HG02970 (cell line): ENCODE measurements around the gene ZNF860.
A peak's percentile ranks its signal among the peaks of the same experiment; 100 is the strongest.

Experiments
- ATAC-seq: cut with Tn5 transposase; IDR thresholded peaks from one replicate; pipeline ENCODE4 v1.9.1; 2021; ENCODE audit warnings: mild to moderate bottlenecking, moderate library complexity, moderate number of reproducible peaks; ENCODE audit not compliant: unreplicated experiment, low FRiP score

ZNF860 gene

DNA sequence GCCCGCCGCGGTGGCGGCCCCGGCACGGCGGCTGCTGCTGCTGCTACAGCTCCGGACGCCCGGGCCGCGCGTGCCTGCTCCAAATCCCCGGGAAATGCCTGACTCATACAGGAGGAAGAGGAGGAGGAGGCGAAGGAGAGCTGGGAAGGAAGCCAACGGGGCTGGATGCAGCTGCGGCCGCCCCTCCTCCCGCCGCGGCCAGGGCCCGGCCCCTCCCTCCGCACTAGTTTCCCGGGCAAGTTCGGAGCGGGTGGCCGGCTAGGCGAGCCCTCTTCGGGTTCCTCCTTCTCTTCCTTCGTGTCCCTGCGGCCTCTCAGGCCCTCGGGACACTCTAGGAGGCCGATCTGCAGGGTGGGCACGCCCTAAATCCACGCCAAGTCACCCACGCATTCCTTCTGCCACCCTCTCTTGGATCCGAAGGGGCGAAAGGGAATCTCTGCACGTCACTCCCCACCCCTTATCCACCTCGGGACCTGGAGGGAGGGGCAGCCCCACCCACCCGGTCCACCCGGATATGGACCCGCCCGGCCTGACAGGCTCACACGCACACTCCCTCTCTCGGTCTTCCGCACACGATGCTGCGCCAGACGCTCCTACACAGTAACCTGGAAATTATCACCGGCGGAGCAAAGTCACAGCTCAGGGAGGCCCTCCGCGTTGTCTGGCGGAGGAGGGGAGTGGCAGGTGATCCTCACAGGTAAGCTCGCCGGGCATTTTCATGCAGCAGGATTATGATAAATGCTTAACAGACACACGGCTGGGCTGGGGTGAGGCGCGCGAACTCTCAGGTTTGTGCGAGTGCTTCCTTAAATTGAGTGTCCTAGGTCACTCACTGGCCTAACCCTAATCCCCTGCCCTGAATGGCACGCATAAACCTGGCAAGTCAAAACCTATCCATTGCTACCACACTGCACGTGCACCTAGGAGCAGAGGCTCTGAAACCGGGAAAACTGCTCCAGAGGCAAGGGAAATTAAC, at the start of gene ZNF860, which contains the start of gene OSBPL10:
ZNF860 (plus strand) TSS at position 545 of the 976 bp plus-strand sequence. CDS start 7,330 bp downstream, outside the sequence.
OSBPL10 (minus strand) TSS at position 57 of the 976 bp plus-strand sequence. CDS start 83 bp downstream, outside the sequence.
- ATAC-seq = no peak

DNA sequence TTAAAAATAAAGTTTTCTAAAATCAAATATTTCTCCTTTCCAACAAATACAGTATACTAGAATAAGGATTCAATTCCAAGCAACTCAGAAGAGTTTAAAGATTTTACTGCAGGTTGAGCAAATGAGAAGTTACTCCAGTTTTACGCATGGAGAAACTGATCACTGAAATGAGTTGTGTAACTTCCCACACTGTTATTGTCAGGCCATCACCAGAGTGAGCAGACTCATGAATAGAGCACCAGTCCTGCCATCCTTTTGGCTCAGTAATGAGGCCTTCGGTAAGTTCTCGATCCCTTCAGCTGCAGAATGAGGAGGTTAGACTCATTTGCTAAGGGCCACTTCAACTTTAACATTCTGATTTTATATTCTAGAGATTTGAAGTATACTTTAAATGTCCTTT, 48.6 kb upstream of the ZNF860 start:
- no peak for ATAC-seq

DNA sequence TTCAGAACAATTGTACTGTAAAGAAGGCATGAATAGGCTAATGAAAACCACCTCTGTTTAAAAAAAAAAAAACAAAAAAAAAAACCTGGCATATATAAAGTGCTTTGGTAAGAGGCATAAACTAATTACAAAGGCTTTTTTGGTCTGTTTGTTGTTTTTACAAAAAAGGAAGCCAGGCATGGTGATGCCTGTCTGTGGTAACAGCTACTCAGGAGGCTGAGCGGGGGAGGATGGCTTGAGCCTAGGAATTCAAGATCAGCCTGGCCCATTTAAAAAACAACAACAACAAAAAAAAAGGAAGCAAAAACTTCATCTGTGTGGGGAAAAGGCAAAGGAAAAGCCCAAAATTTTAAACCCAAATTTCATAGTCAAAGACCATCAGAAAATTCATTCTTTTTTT, 47.5 kb upstream of the ZNF860 start:
- ATAC-seq = no peak

DNA sequence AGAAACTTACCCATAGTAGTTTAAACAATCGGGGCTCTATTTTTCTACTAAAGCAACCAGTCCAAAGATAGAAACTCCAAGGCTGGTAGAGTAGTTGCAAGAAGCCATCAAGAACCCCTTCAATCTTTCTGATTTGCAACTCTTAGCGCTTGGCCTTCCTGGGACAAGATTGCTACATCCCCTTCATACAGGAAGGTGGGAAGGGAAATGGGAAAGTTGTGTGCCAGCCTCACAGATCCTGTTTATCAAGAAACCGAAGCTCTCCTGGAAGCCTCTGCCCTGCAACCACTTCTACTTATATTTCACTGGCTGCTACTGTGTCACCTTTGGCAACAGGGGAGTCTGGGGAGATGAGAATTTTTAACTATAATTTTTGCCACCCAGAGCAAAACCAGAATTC, 46.7 kb upstream of the ZNF860 start:
- ATAC-seq = no peak

DNA sequence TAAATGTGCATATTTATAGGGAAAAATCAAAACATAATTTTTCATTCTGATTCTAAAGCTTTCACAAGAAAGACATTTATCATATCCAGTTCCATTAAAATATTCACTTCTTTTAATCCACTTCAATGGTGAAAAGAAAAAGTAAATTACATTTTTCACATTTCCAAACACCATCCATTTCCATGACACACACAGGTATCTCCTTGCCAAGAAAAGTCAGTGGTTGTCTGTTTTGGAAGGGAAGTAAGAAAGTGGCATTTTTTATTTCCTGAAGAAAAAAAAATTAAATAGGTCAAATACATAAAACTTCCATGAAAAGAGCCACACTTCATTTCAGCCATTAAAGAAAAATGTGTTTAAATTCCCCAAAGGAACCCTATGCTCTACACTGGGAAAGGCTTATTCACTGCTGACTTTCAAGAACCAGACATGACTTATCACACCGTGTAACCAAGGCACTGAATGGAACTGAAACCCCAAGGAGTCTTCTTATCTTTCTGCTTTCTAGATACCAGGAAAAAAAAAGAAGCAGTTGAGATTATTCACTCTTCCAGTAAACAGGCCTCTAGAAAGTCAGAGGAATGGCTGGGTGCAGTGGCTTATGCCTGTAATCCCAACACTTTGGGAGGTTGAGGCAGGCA, 45.0 kb upstream of the ZNF860 start:
- ATAC-seq = no peak

DNA sequence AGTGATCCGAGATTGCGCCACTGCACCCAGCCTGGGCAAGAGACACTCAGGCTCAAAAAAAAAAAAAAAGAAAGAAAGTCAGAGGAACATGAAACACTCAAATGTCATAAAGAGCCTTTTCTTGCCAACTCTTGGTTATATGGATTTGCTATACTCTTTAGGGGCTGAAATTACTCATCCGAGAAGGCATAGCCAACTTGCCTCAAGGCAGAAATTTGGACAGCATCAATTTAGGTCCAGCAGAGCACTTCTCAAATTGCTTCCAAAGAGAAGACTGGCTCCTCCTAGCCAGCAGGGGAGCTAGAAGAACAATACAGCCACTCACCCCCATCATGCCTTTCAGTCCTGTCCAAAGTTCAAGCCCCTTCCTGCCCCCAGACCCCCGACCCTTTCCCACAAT, 44.3 kb upstream of the ZNF860 start:
- ATAC-seq = no peak

DNA sequence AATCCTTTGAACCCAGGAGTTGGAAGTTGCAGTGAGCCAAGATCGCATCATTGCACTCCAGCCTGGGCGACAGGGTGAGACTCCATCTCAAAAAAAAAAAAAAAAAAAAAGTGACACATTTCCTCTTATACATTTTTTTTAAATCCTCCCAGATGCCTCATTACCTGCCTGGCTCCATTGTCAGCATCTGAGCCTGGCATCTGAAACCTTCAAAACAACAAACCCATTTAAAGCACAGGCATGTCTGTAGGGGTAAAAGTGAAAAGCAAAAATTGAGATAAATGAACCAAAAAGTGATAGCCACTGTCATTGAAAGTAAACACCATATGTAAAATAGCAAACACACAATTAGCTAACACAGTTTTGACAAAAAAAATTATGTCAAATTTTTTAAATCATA, 39.1 kb upstream of the ZNF860 start:
- no peak for ATAC-seq

DNA sequence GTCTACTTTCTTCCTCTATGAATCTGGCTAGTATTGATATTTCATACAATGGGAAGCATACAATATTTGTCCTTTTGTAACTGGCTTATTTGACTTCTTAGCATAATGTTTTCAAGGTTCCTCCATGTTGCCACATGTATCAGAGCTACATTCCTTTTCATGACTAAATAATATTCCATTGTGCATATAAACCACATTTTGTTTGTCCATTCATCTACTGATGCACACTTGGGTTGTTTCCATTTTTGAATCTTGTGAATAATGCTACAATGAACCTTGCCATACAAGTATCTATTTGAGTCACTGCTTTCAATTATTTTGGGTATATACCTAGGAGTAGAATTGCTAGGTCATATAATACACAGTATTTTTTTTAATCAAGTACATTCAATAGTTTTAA, 38.5 kb upstream of the ZNF860 start:
- ATAC-seq = no peak

DNA sequence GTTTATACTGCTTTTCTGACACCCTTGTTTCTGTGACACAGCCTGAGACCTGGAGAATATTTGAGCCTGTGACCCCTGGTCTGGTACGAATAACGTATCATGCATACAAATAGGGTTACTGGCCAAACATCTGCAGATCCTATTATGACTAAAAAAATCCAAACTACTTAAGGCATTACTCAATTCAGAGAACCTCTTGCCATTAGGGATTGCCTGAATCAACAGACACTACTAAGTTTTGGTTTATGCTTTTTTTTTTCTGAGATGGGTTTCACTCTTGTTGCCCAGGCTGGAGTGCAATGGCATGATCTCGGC, 35.9 kb upstream of the ZNF860 start:
- ATAC-seq = no peak

DNA sequence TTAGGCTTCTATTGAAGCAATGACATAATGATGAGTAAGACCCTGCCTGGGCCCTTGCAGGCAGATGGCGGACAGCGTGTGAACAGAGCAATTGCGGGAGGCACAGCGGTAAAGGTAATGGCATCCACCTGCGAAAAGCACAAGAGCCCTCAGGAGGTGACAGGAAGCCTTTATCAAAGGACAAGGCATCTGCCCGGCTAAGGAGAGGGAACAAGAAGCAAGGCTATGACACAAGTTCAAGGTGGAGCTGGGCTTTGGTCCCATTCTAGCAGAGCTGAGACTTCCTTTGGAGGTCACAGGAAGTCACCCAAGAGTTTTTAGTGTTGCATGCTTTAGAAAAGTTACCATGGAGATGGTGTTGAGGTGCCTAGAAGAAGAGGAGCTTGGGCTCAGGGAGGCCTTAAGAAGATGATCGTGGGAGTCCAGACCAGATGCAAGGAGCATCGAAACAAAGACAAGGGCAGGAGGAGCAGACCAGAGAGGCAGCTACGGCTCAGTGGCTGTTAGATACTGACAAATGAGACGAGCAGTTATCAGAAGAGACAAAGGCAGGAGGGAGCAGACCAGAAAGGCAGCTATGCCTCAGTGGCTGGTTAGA, 35.0 kb upstream of the ZNF860 start:
- no peak for ATAC-seq

DNA sequence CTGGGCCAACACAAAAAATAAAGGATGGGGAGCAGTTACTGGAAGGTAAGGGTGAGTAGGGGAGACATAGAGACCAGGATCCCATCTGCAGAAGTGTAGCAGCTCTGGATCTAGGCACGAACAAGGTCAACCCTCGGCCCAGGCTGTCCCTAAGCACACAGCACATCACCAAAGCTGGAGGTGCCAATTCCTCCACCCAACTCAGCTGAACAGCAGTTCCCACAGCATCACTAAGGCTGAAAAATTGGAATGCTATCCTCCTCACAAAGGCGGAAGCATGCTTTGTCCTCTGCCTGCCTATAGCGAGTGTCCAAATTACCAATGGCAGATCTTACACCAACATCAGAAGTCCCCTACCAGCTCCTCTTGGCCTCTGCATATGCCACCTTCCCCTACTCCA, 34.4 kb upstream of the ZNF860 start:
- ATAC-seq = no peak

DNA sequence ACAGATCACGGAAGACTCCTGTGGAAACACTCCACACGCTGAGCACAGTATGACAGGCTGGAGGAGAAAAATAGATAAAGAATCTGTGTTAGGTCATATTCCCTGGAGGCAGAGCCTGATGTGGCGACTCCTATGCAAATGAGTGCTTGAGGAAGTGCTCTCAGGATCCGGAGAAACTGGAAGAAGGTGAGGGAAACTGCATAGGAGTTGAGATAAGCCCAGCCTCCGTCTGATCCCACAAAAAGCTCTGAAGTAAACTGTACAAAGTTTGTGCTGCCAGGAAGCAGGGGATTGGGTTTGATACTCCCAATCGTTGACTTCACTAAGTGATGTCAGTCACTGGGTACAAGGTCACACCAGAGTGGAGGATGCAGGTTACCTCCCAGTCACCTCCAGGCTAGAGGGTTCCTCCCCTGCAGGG, 33.9 kb upstream of the ZNF860 start:
- no peak for ATAC-seq

DNA sequence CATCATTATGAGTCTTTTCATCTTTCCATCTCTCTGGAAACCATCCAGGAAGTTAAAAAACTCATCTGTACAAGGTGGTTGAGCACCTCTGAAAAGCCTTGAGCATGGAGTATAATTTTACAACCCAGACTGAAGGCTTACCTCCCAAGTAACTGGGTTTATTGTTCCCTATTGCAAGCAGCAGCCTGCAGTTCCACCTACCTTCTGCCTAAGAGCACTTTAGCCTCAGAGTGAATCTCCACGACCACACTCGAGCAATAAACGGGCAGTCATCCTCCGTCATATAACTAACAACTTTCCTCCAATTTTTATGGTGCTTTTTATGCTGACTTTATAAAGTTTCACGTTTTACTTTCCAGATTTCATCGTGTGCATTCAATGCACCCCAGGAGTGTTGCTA, 33.3 kb upstream of the ZNF860 start:
- ATAC-seq = no peak

DNA sequence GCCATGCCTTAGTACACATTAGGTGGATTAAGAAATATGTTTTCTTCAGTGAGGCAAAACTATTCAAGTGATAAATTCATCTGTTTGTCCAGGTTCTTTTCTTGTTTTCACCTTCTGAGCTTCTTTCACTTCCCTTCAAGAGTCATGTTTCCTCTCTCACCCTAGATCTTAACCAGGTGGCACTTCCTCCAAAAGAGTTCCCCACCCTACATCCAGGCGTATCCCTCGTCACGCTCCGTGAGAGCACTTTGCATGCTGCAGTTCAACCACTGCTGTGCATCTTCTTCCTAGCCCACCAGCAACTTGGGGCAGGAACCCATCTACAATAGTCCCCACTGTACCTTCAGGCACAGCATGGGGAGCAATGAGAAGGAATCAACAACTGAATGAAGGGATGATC, 29.3 kb upstream of the ZNF860 start:
- ATAC-seq = peak; percentile 62

DNA sequence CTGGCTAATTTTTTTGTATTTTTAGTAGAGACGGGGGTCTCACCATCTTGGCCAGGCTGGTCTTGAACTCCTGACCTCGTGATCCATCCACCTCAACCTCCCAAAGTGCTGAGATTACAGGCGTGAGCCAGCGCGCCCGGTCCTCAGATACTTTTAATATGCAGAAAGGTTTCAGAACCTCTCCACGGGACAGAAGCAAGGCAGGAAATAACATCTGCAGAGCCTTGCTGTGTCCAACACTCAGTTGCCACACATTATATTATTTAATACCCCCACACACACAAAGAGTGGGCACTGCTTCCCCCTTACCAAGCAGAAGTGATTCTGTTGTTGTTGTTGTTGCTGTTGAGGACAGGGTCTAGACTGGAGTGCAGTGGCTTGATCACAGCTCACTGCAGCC, 28.5 kb upstream of the ZNF860 start:
- no peak for ATAC-seq

DNA sequence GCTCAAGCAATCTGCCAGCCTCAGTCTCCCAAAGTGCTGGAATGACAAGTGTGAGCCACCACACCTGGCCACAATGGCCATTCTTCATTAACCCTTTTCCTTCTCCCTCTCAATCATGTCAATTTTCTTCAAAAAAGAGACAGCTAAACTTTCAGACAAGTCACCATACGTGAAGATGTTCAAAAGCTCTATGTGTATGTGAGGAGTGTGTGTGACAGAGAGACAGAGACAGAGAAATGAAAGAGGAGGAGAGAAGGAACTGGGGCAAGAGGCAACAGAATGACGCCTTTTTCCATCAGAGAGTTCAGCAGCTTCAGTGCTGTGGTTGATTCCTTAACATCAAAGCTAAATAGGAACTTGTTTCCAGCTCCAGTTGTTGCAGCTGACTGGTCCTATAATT, 27.9 kb upstream of the ZNF860 start:
- no peak for ATAC-seq

DNA sequence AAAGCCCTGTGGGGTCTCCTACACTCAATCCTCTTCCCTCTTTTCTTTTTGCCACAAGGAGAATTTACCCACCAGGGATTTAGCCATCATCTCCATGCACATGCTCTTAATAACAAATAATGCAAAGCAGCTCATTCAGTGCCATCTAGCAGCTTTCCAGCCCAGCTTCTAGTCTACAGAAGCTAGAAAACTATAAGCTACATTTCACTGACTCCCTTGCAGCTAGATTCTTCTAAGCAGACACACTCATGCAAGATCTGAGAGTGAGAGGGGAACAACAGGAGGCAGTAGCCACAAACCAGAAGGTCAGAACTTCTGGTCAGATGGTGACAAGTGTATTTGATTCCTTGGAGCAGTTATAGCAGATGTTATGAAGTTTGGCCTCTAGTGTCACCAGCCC, 26.0 kb upstream of the ZNF860 start:
- no peak for ATAC-seq

DNA sequence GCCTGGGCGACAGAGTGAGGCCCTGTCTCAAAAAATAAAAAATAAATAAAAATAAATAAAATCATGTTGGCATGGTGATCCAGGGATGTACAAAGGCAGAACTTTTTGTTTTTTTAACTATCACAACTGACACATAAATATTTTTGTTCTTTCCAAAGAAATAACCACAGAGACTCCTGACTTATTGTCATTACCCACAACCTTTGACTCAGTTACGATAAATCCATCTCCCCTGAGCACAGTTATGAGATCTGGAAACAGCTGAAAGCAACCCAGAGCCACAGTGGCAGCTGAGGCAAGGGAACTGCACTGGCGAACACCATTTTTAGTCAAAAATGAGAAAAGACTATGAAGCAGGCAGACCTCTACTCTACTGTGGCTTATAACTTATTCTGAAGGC, 24.4 kb upstream of the ZNF860 start:
- ATAC-seq = no peak

DNA sequence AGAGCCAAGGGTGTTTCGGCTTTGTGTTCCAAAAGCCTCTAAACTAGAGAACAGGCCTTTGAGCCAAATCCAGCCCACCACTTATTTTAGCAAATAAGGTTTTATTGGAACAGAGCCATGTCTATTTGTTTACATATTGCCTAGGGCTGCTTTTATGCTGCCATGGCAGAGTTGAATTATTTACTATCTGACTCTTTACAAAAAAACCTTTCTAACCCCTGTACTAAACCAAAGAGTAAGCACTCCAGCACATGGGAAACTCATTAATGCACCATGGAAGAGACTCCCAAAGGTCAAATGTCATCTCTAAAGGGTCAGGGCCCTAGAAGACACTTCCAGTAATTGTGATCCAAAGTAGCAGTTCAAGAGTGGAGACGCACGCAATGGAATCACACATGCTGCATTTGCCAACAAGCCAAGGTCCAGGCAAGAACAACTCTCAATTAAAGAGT, 22.8 kb upstream of the ZNF860 start:
- ATAC-seq = no peak

DNA sequence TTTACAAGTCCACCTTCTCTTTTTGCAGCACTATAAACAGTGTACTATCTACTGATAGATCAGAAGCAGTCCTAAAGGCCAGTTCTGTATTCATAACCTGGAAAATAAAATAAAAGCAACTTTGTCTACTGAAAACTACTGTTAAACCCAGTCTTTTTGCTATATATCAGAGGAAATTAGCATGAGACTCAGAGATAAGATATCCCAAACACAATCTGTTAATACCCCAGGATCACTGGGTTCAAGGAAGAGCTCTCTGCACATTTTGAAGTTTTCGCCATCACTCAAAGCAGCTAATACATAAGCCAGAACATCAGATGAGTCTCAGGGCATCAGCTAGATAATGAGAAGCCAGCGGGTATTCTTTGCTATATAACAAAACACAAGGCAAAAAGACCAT, 22.3 kb upstream of the ZNF860 start:
- ATAC-seq = no peak
